HepG2 (cell line): Measurements from ENCODE around the gene NGRN. TPM values are rescaled to one million over a fixed set of nuclear protein-coding genes. Genes with fewer than 3 reads are reported as not detected.

Experiments used
- ATAC-seq: fragments of 200-7000 bp; cut with Tn5 transposase; 3 replicates; pipeline ENCODE4 v1.9.1; 2020; ENCODE audit warnings: mild to moderate bottlenecking, moderate library complexity
- BruUV-seq: library from RNA; stranded (reverse); fragments of 400-500 nt; replicated peaks from 2 replicates; lab custom pipeline; 2021; lab: Mats Ljungman, UMichigan
- CTCF ChIA-PET: fragments of 300-600 bp; formaldehyde crosslinking; extraction: SDS; loops from one replicate; lab custom pipeline; 2021; ENCODE audit warnings: low total read pairs, inconsistent platforms, low intra/inter-chr PET ratio; lab: Yijun Ruan, JAX
- POLR2A ChIA-PET: fragments of 350-600 bp; sonication (Branson Sonifier 250); formaldehyde crosslinking; loops from one replicate; lab custom pipeline; 2020; ENCODE audit warnings: antibody characterized with exemption, inconsistent platforms; lab: Yijun Ruan, JAX
- DNase-seq: peaks from one replicate; pipeline ENCODE4 v3.0.0-alpha.2; 2015; ENCODE audit warnings: low spot score
- FAIRE-seq: peaks from 3 replicates; lab custom pipeline; 2011; peaks lifted over from hg19 to GRCh38; lab: Jason Lieb, UNC
- H2AFZ ChIP-seq: one replicate; pipeline ENCODE4 v1.6.1; 2011; ENCODE audit warnings: low read length, inconsistent platforms
- H3K27ac ChIP-seq: fragments of 300-600 bp; 3 replicates; pipeline ENCODE4 v1.8.0; 2011; ENCODE audit warnings: mixed run types, mild to moderate bottlenecking, mixed read lengths, low read length, inconsistent platforms; ENCODE audit not compliant: insufficient read depth; ENCODE audit errors: extremely low read length
- H3K27me3 ChIP-seq, 2 experiments: fragments of 200-600 bp in 1 of 2; 2 replicates in 1 of 2; 3 replicates in 1 of 2; pipeline versions ENCODE4 v1.6.0 to v1.8.0; 2011; ENCODE audit warnings: low read length in 2 of 2, mild to moderate bottlenecking in 2 of 2, moderate library complexity in 2 of 2, inconsistent platforms in 1 of 2; ENCODE audit not compliant: insufficient read depth in 2 of 2, control insufficient read depth in 1 of 2
- H3K36me3 ChIP-seq, 2 experiments: fragments of 200-600 bp in 1 of 2; replicated peaks in 1 of 2; 2 replicates in 1 of 2; 3 replicates in 1 of 2; pipeline versions ENCODE4 v1.5.1 to v1.8.0; 2011; ENCODE audit warnings: low read length in 2 of 2, inconsistent platforms in 1 of 2; ENCODE audit not compliant: insufficient read depth in 2 of 2, control insufficient read depth in 1 of 2
- H3K4me1 ChIP-seq: 2 replicates; pipeline ENCODE4 v1.5.1; 2012; ENCODE audit warnings: low read length, inconsistent platforms; ENCODE audit not compliant: insufficient read depth
- H3K4me2 ChIP-seq: 2 replicates; pipeline ENCODE4 v1.6.0; 2011; ENCODE audit warnings: low read depth, low read length, inconsistent platforms
- H3K4me3 ChIP-seq, 3 experiments: fragments of 200-600 bp in 1 of 3; sonication (generic), shearing (Covaris generic) in 1 of 3; replicated peaks in 1 of 3; 2 replicates each; pipeline ENCODE4 v1.5.1; 2011 to 2016; ENCODE audit warnings: low read length in 3 of 3, inconsistent platforms in 2 of 3, low read depth in 2 of 3, mild to moderate bottlenecking in 2 of 3, control low read depth in 1 of 3, mixed read lengths in 1 of 3; ENCODE audit not compliant: insufficient read depth in 1 of 3
- H3K79me2 ChIP-seq: one replicate; pipeline ENCODE4 v1.6.1; 2011; ENCODE audit warnings: low read length, inconsistent platforms; ENCODE audit not compliant: insufficient read depth
- H3K9ac ChIP-seq: 2 replicates; pipeline ENCODE4 v1.6.0; 2011; ENCODE audit warnings: mild to moderate bottlenecking, low read depth, low read length, inconsistent platforms; ENCODE audit not compliant: insufficient read depth
- H3K9me3 ChIP-seq: 2 replicates; pipeline ENCODE4 v1.5.1; 2012; ENCODE audit warnings: mild to moderate bottlenecking, low read length
- H4K20me1 ChIP-seq: 2 replicates; pipeline ENCODE4 v1.6.0; 2011; ENCODE audit warnings: inconsistent platforms, mild to moderate bottlenecking, low read length, moderate library complexity; ENCODE audit not compliant: insufficient read depth
- ARID2 ChIP-seq: sonication (generic); formaldehyde crosslinking; IDR thresholded peaks from 2 replicates; pipeline ENCODE4 v1.8.1; 2022; ENCODE audit warnings: mild to moderate bottlenecking, missing genetic modification reagents, borderline replicate concordance
- BCLAF1 ChIP-seq: fragments of 450-650 bp; IDR thresholded peaks from 2 replicates; pipeline ENCODE4 v1.6.1; 2017; ENCODE audit warnings: mild to moderate bottlenecking
- CBX2 ChIP-seq, 2 experiments: fragments of 200-600 bp in 1 of 2; sonication (generic); formaldehyde crosslinking in 1 of 2; IDR thresholded peaks; 2 replicates each; pipeline versions ENCODE4 v1.7.0 to v1.8.1; 2018 to 2022; ENCODE audit warnings: low read depth in 2 of 2, low read length in 1 of 2, mild to moderate bottlenecking in 1 of 2, missing genetic modification reagents in 1 of 2
- ETV6 ChIP-seq: sonication (generic); formaldehyde crosslinking; conservative IDR thresholded peaks from 2 replicates; pipeline ENCODE4 v1.4.0; 2020; ENCODE audit warnings: missing genetic modification reagents
- FOXP1 ChIP-seq, 2 experiments: fragments of 450-650 bp in 1 of 2; IDR thresholded peaks; 2 replicates each; pipeline ENCODE4 v1.6.1; 2017 to 2018; ENCODE audit warnings: antibody characterized with exemption in 1 of 2
- GATAD1 ChIP-seq: IDR thresholded peaks from 2 replicates; pipeline ENCODE4 v1.6.1; 2016; ENCODE audit warnings: missing genetic modification reagents, missing compliant biosample characterization
- HMGA1 ChIP-seq: sonication (generic); formaldehyde crosslinking; conservative IDR thresholded peaks from 2 replicates; pipeline ENCODE4 v1.4.0; 2020; ENCODE audit warnings: missing genetic modification reagents
- MEF2D ChIP-seq: sonication (generic); formaldehyde crosslinking; IDR thresholded peaks from 2 replicates; pipeline ENCODE4 v1.5.1; 2020; ENCODE audit warnings: mild to moderate bottlenecking, missing genetic modification reagents
- NFIC ChIP-seq: IDR thresholded peaks from 2 replicates; pipeline ENCODE4 v1.6.1; 2012; ENCODE audit warnings: mild to moderate bottlenecking, low read length, inconsistent platforms
- NR2F2 ChIP-seq: IDR thresholded peaks from 2 replicates; pipeline ENCODE4 v1.6.1; 2012; ENCODE audit warnings: low read depth, inconsistent platforms, borderline replicate concordance
- ZBTB21 ChIP-seq: sonication (generic); formaldehyde crosslinking; IDR thresholded peaks from 2 replicates; pipeline ENCODE4 v1.4.0; 2020; ENCODE audit warnings: missing genetic modification reagents
- ZBTB7A ChIP-seq: sonication (generic); formaldehyde crosslinking; IDR thresholded peaks from 2 replicates; pipeline ENCODE4 v1.8.0; 2022; ENCODE audit warnings: mild to moderate bottlenecking, missing genetic modification reagents
- ZNF460 ChIP-seq: sonication (generic); formaldehyde crosslinking; IDR thresholded peaks from 2 replicates; pipeline ENCODE4 v1.5.1; 2020; ENCODE audit warnings: missing genetic modification reagents, mild to moderate bottlenecking, borderline replicate concordance
- WGBS: methylation state at CpG from one replicate; pipeline ENCODE4 v1.1.6; 2017; ENCODE audit warnings: low lambda C conversion rate; 5-methylcytosine and 5-hydroxymethylcytosine counted together
- in situ Hi-C: cut with HindIII; loops from 2 replicates; pipeline ENCODE4 v1.10.0; 2017; ENCODE audit warnings: low pct_unique_long_range_greater_than_20kb; ENCODE audit not compliant: extremely low pct_ligation_motif_present
- intact Hi-C: fragments of 100-400 bp; cut with micrococcal nuclease; formaldehyde crosslinking; loops from one replicate; pipeline ENCODE4 v1.10.0; 2022; ENCODE audit not compliant: unreplicated experiment
- polyA plus RNA-seq, 8 experiments: library from polyadenylated mRNA; depleted of rRNA in 3 of 8; stranded (reverse) in 7 of 8; unstranded in 1 of 8; fragments of >200 nt; fragmentation: Illumina TruSeq in 4 of 8; extraction: Trizol in 4 of 8; gene quantifications; 2 replicates each; pipeline versions ENCODE4 v1.2.1 to v1.2.3, GENCODE V29; 2011 to 2016; ENCODE audit warnings: low read depth in 4 of 8, missing spikeins in 1 of 8, mixed read lengths in 1 of 8; ENCODE audit not compliant: insufficient read depth in 1 of 8
- total RNA-seq, 5 experiments: library from RNA; depleted of rRNA; stranded (reverse); fragments of >200 nt; fragmentation: Illumina TruSeq; extraction: Trizol; gene quantifications; 2 replicates each; pipeline ENCODE4 v1.2.3, GENCODE V29; 2016; ENCODE audit warnings: low read depth in 1 of 5
- TF ChIP-seq, protein P1 (sequence below): sonication (generic); formaldehyde crosslinking; IDR thresholded peaks from 2 replicates; pipeline ENCODE4 v1.8.1; 2022; ENCODE audit warnings: mild to moderate bottlenecking, missing genetic modification reagents
- TF ChIP-seq, protein P2 (sequence below): sonication (generic); formaldehyde crosslinking; conservative IDR thresholded peaks from 2 replicates; pipeline ENCODE4 v1.8.0; 2022; ENCODE audit warnings: missing genetic modification reagents
- TF ChIP-seq, protein P3 (sequence below): IDR thresholded peaks from 2 replicates; pipeline ENCODE4 v1.6.1; 2012; ENCODE audit warnings: inconsistent platforms

NGRN gene
- total and polyA plus RNA-seq, 2 of the 13 experiments (the other 11 are each of a cell fraction or from before 2014, with no cell fraction given): 39.8 to 63.7 TPM

GRCh38 chr15:90295270-90295648, 29.8 kb downstream of the NGRN start:
- TF ChIP-seq, protein P1, sequence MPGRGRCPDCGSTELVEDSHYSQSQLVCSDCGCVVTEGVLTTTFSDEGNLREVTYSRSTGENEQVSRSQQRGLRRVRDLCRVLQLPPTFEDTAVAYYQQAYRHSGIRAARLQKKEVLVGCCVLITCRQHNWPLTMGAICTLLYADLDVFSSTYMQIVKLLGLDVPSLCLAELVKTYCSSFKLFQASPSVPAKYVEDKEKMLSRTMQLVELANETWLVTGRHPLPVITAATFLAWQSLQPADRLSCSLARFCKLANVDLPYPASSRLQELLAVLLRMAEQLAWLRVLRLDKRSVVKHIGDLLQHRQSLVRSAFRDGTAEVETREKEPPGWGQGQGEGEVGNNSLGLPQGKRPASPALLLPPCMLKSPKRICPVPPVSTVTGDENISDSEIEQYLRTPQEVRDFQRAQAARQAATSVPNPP (CRISPR knock-in tag): no peak
- TF ChIP-seq NR2F2: no peak
- no peak for TF ChIP-seq GATAD1 (CRISPR knock-in tag)
- TF ChIP-seq ZBTB7A (CRISPR knock-in tag): no peak
- TF ChIP-seq NFIC: no peak
- no peak for TF ChIP-seq MEF2D (CRISPR knock-in tag)
- no peak for TF ChIP-seq ETV6 (CRISPR knock-in tag)
- TF ChIP-seq ZBTB21 (CRISPR knock-in tag): no peak
- no peak for TF ChIP-seq CBX2 (IDR thresholded peaks at IDR 0.05; ENCODE audit: low read depth, low read length)
- TF ChIP-seq CBX2 (CRISPR knock-in tag; IDR thresholded peaks at IDR 0.05; ENCODE audit: low read depth): no peak
- no peak for TF ChIP-seq HMGA1 (CRISPR knock-in tag)
- TF ChIP-seq ZNF460 (CRISPR knock-in tag): no peak
- TF ChIP-seq, protein P2, sequence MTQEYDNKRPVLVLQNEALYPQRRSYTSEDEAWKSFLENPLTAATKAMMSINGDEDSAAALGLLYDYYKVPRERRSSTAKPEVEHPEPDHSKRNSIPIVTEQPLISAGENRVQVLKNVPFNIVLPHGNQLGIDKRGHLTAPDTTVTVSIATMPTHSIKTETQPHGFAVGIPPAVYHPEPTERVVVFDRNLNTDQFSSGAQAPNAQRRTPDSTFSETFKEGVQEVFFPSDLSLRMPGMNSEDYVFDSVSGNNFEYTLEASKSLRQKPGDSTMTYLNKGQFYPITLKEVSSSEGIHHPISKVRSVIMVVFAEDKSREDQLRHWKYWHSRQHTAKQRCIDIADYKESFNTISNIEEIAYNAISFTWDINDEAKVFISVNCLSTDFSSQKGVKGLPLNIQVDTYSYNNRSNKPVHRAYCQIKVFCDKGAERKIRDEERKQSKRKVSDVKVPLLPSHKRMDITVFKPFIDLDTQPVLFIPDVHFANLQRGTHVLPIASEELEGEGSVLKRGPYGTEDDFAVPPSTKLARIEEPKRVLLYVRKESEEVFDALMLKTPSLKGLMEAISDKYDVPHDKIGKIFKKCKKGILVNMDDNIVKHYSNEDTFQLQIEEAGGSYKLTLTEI (CRISPR knock-in tag): no peak
- TF ChIP-seq FOXP1 (IDR thresholded peaks at IDR 0.05): no peak
- no peak for TF ChIP-seq FOXP1 (CRISPR knock-in tag; IDR thresholded peaks at IDR 0.05)
- TF ChIP-seq BCLAF1: no peak
- TF ChIP-seq, protein P3, sequence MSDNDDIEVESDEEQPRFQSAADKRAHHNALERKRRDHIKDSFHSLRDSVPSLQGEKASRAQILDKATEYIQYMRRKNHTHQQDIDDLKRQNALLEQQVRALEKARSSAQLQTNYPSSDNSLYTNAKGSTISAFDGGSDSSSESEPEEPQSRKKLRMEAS: no peak
- TF ChIP-seq ARID2: no peak
- intact Hi-C loops: no loop called here
- ATAC-seq: peak; percentile 20; the same call in 2 of the 3 replicates

More at GRCh38 chr15:90295270-90295648, 29.8 kb downstream of the NGRN start:
- BruUV-seq: no TSS peak
- Histone ChIP-seq H3K9ac (no peak overlapping the region), H3K9me3 (no peaks in the 10 kb centered on the region), H4K20me1 (no peaks in the 10 kb centered on the region), H2AFZ (no peak overlapping the region), H3K4me2 (no peak overlapping the region), H3K27ac (no peak overlapping the region), H3K36me3 (no peaks in the 10 kb centered on the region), H3K27me3 (no peaks in the 10 kb centered on the region; a peak in 1 of 5 replicates), H3K79me2 (no peaks in the 10 kb centered on the region), H3K4me3 (no peak overlapping the region), H3K4me1 (peaks cover 11% of the 10 kb centered on the region)
- ChIA-PET CTCF (no interaction called here), POLR2A (no interaction called here)
- DNase-seq: no peak
- in situ Hi-C loops: no loop called here
- FAIRE-seq: no peak
- 37% methylated on average over 5 of the region's 10 CpGs for WGBS
